T-cell (primary cell): ENCODE data around the gene STK11IP. TPM values are rescaled to one million over a fixed set of nuclear protein-coding genes. Genes with fewer than 3 reads are reported as not detected.

Experiments
- ATAC-seq, 4 experiments: fragments of 200-7000 bp in 3 of 4; fragments of 150-1000 bp in 1 of 4; cut with Tn5 transposase; replicated peaks in 1 of 4; 1 replicate in 3 of 4; 2 replicates in 1 of 4; pipeline ENCODE4 v1.10.0; 2021; ENCODE audit warnings: moderate library complexity in 3 of 4, mild to moderate bottlenecking in 2 of 4, moderate number of reproducible peaks in 1 of 4
- CTCF ChIA-PET, 2 donors: fragments of 300-600 bp; sonication (Branson Sonifier 250); formaldehyde crosslinking; loops; one replicate each; lab custom pipeline; 2022; ENCODE audit warnings: antibody characterized with exemption in 2 of 2; lab: Charles Lee
- POLR2A ChIA-PET, 2 donors: fragments of 300-600 bp; sonication (Branson Sonifier 250); formaldehyde crosslinking; loops; one replicate each; lab custom pipeline; 2022; ENCODE audit warnings: antibody characterized with exemption in 2 of 2; lab: Charles Lee
- DNase-seq, 35 experiments: peaks; one replicate each; pipeline versions ENCODE4 v3.0.0 to v3.0.0-alpha.2; 2013 to 2023
- H3K27ac ChIP-seq: one replicate; pipeline ENCODE4 v1.5.1; 2013; ENCODE audit warnings: low read length
- H3K27me3 ChIP-seq, 2 experiments: replicated peaks in 1 of 2; 1 replicate in 1 of 2; 2 replicates in 1 of 2; pipeline versions ENCODE4 v1.6.1 to v1.7.0; 2013; ENCODE audit warnings: low read length in 1 of 2, mixed read lengths in 1 of 2; ENCODE audit not compliant: control insufficient read depth in 2 of 2, insufficient read depth in 2 of 2; ENCODE audit errors: extremely low read depth in 1 of 2
- H3K36me3 ChIP-seq, 2 donors: 1 replicate in 1 of 2; 2 replicates in 1 of 2; pipeline versions ENCODE4 v1.6.1 to v1.7.0; 2013; ENCODE audit warnings: low read length in 1 of 2; ENCODE audit not compliant: control insufficient read depth in 2 of 2, insufficient read depth in 1 of 2; ENCODE audit errors: extremely low read depth in 1 of 2
- H3K4me1 ChIP-seq, 2 experiments: 1 replicate in 1 of 2; 2 replicates in 1 of 2; pipeline versions ENCODE4 v1.6.1 to v1.7.0; 2013; ENCODE audit warnings: low read length in 2 of 2, mixed read lengths in 1 of 2; ENCODE audit not compliant: insufficient read depth in 2 of 2, control insufficient read depth in 1 of 2; ENCODE audit errors: extremely low read depth in 1 of 2
- H3K4me3 ChIP-seq, 2 donors: 1 replicate in 1 of 2; 2 replicates in 1 of 2; pipeline versions ENCODE4 v1.5.1 to v1.7.0; 2013; ENCODE audit warnings: mild to moderate bottlenecking in 2 of 2, low read length in 1 of 2, moderate library complexity in 1 of 2; ENCODE audit not compliant: control insufficient read depth in 1 of 2; ENCODE audit errors: extremely low read depth in 1 of 2
- H3K9me3 ChIP-seq: 2 replicates; pipeline ENCODE4 v1.7.0; 2013
- H3K27ac Mint-ChIP-seq, 2 donors: one replicate each; pipeline ENCODE4 v1.8.0; 2020 to 2021; ENCODE audit warnings: mild to moderate bottlenecking in 2 of 2, mixed read lengths in 2 of 2
- H3K27me3 Mint-ChIP-seq, 2 donors: one replicate each; pipeline ENCODE4 v1.8.0; 2021 to 2022; ENCODE audit warnings: mixed read lengths in 2 of 2
- H3K36me3 Mint-ChIP-seq: one replicate; pipeline ENCODE4 v1.8.0; 2021; ENCODE audit warnings: mixed read lengths
- H3K4me1 Mint-ChIP-seq, 3 donors: one replicate each; pipeline ENCODE4 v1.8.0; 2020 to 2022; ENCODE audit warnings: mixed read lengths in 3 of 3, mild to moderate bottlenecking in 1 of 3
- H3K4me3 Mint-ChIP-seq, 3 donors: one replicate each; pipeline ENCODE4 v1.8.0; 2020 to 2022; ENCODE audit warnings: mild to moderate bottlenecking in 3 of 3, mixed read lengths in 3 of 3, moderate library complexity in 3 of 3
- H3K9me3 Mint-ChIP-seq, 3 donors: one replicate each; pipeline ENCODE4 v1.8.0; 2020 to 2022; ENCODE audit warnings: mixed read lengths in 3 of 3
- WGBS: methylation state at CpG from one replicate; pipeline ENCODE4 v1.1.5; 2013; ENCODE audit warnings: missing lambda C conversion rate; ENCODE audit not compliant: insufficient coverage; 5-methylcytosine and 5-hydroxymethylcytosine counted together
- total RNA-seq, 35 experiments: library from RNA in 6 of 35; stranded (reverse) in 6 of 35; fragments of 120-200 nt in 1 of 35; gene quantifications; one replicate each; pipeline versions ENCODE4 v1.2.1 to v1.2.4 and lab custom pipeline; 2013 to 2026

Gene STK11IP
- total RNA-seq, 5 donors from 2014 or later (not counting 1 experiment from before 2014, with no cell fraction given), result 25.9 to 52.8 (median 49.3) TPM

DNA sequence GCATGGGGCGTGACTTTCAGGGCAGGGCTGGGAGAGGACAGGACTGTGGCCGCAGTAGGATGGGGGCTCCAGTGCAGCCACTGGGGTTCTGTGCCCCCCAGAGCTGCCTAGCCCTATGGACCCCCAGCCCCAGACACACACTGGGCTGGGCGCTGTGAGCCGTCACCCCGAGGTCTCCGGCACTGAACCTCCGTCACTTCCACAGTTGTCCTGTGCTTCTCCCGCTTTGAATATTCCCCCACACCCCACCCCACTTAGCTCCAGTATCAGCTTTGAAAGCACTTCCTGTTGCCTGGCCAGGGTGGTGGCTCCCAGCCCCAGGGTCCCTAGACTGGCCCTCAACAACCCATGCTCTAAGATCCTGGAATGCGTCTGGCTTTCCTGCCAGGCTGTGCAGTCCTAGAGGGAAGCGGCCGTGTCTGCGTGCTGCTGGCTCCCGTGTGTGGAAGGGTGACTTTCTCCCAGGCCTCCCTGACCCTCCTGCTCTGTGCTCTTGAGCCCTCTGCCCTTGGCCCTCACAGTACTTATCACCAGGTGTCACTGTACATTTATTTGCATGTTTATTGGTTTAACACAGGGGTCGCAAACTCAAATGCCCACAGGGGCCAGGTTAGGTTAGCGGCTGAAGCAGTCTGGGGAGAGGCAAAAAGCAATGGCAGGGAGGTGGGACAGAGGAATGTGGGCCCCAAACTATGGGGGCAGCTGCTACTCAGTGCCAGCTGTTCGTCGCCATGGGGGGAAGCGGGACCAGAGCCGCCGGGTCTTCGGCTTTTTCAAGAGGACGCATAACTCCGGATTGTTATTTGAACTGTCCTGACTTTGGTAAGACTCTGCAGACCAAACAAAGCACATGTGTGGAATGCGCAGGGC, 36.2 kb upstream of the STK11IP start:
- POLR2A ChIA-PET, result no interaction called here
- CTCF ChIA-PET, result interaction anchor here in 1 of 2 donors (0.6 to 2.1 kb wide), 2 partner anchors 10 to 20 kb away, joined by 3 to 13 read pairs; no protein-coding TSS in a partner anchor

GRCh38 chr2:219562049-219563020, 35.3 kb upstream of the STK11IP start:
- Mint-ChIP-seq H3K4me1 (no peaks in the 10 kb centered on the region), H3K27ac (no peak overlapping the region), H3K36me3 (no peaks in the 10 kb centered on the region), H3K9me3 (no peaks in the 10 kb centered on the region), H3K4me3 (no peak overlapping the region), H3K27me3 (peaks cover 24 to 27% of the 10 kb centered on the region in 2 donors)
- DNase-seq (no peak), ATAC-seq (no peak)
- ChIA-PET CTCF (interaction anchor here (0.6 to 1.4 kb wide), 6 partner anchors 9 to 823 kb away, joined by 3 to 8 read pairs (median 4); no protein-coding TSS in a partner anchor), POLR2A (no interaction called here)
- no peaks in the 10 kb centered on the region for H3K36me3 ChIP-seq
- H3K27ac ChIP-seq, result no peak overlapping the region
- 81% methylated on average over 24 of the region's 35 CpGs for WGBS
- H3K9me3 ChIP-seq, result no peaks in the 10 kb centered on the region
- no peak overlapping the region for H3K4me3 ChIP-seq
- H3K4me1 ChIP-seq, result no peaks in the 10 kb centered on the region
- H3K27me3 ChIP-seq, result peaks cover 0 to 71% of the 10 kb centered on the region in 2 experiments

More for the DNA sequence above, 36.2 kb upstream of the STK11IP start:
- ATAC-seq (no peak), DNase-seq (no peak)
- 90% methylated on average over 17 of the region's 24 CpGs for WGBS
- H3K9me3 Mint-ChIP-seq, result no peaks in the 10 kb centered on the region
- Histone ChIP-seq H3K36me3 (no peaks in the 10 kb centered on the region), H3K9me3 (no peaks in the 10 kb centered on the region), H3K27ac (no peak overlapping the region), H3K4me3 (no peak overlapping the region), H3K27me3 (peaks cover 0 to 68% of the 10 kb centered on the region in 2 experiments), H3K4me1 (no peaks in the 10 kb centered on the region)
- no peaks in the 10 kb centered on the region for H3K36me3 Mint-ChIP-seq
- H3K4me3 Mint-ChIP-seq, result no peak overlapping the region
- no peaks in the 10 kb centered on the region for H3K4me1 Mint-ChIP-seq
- H3K27me3 Mint-ChIP-seq, result peaks cover 20% of the 10 kb centered on the region in 2 donors
- no peak overlapping the region for H3K27ac Mint-ChIP-seq

DNA sequence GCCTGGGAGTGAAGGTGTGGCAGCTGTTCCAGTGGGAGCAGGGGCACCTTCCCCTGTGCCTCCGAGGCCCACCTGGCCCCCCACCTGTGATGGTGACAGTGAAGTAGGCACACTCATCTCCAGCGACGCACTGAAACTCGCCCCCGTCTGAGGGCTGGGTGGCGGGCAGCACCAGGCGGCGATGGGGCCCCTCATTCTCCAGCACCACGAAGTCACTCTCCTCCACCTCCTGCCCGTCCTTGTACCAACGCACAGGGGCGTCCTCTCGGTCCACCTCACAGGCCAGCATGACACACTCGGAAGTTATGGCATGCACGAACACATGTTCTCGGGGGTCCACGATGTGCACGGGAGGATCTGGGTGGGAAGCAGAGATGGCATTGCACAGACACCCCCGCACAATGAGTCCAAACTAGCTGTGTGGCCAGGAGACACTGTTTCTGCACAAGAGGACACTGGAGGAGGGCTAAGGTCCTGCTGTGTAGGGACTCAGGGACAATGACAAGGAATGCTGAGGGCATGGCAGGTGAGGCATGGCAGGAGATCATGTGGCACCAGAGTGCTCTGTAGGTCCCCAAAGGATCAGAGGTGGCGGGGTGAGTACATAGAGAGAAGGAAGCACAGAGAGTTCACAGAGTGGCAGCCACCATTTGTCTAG, 34.3 kb upstream of the STK11IP start:
- DNase-seq (no peak), ATAC-seq (no peak)
- H3K4me3 Mint-ChIP-seq, result no peak overlapping the region
- no peak overlapping the region for H3K4me3 ChIP-seq
- CTCF ChIA-PET, result interaction anchor here (0.6 to 1.4 kb wide), 6 partner anchors 10 to 824 kb away, joined by 3 to 8 read pairs (median 4); no protein-coding TSS in a partner anchor
- H3K9me3 Mint-ChIP-seq, result no peaks in the 10 kb centered on the region
- 89% methylated on average over 12 of the region's 20 CpGs for WGBS
- H3K27me3 Mint-ChIP-seq, result peaks cover 31 to 33% of the 10 kb centered on the region in 2 donors
- no peak overlapping the region for H3K27ac Mint-ChIP-seq
- no peaks in the 10 kb centered on the region for H3K36me3 Mint-ChIP-seq
- no peaks in the 10 kb centered on the region for H3K9me3 ChIP-seq
- H3K4me1 Mint-ChIP-seq, result no peaks in the 10 kb centered on the region
- H3K27ac ChIP-seq, result no peak overlapping the region
- H3K4me1 ChIP-seq, result no peaks in the 10 kb centered on the region
- H3K36me3 ChIP-seq, result no peaks in the 10 kb centered on the region
- H3K27me3 ChIP-seq, result peaks cover 0 to 71% of the 10 kb centered on the region in 2 experiments
- POLR2A ChIA-PET, result no interaction called here

DNA sequence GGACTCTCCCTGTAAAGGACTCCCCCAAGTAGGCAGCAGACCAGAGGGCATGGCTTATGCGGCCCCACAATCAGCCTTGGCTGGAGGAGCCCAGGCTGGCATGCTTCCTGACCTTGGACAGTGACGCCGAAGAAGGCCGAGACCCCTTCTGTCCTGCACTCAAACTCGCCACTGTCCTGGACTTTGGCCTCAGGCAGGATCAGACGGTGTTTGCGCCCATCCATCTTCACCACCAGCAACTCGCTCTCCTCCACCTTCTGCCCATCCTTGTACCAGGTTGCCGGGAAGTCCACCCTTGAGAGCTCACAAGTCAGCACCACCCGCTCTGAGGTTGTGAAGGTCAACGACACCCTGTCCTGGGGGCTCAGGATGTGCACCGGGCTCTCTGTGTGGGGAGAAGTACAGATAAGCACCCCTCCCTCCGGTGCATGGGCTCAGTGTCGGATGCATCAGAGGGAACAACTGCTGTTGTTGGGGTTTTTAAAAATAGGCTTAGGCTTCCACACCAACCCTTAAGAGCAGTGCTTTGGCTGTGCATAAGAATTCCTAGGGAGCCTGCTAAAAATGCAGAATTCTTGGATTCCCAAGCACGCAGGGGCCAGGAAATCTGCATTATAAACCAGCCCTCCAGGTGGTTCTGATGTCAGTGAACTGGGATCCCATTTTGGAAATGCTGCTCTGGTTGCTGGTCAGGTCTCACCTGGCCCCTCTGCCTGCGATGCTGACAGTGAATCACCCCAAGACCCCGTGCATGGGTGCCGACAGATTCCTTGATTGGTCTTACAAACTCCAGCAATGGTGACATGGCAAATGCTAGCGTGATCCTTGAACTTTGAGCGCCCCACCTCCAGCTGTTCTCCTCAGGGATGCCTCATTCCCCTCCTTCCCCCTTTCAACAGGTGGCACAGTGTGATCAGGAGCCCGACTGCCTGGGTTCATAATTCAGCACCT, 32.3 kb upstream of the STK11IP start:
- no peak for ATAC-seq
- no peak overlapping the region for H3K27ac ChIP-seq
- POLR2A ChIA-PET, result no interaction called here
- H3K4me3 Mint-ChIP-seq, result no peak overlapping the region
- DNase-seq, result no peak
- peaks cover 35 to 45% of the 10 kb centered on the region in 2 donors for H3K27me3 Mint-ChIP-seq
- H3K9me3 Mint-ChIP-seq, result no peaks in the 10 kb centered on the region
- H3K36me3 ChIP-seq, result no peaks in the 10 kb centered on the region
- H3K4me1 ChIP-seq, result no peaks in the 10 kb centered on the region
- no peaks in the 10 kb centered on the region for H3K9me3 ChIP-seq
- H3K36me3 Mint-ChIP-seq, result no peaks in the 10 kb centered on the region
- no peak overlapping the region for H3K4me3 ChIP-seq
- H3K27me3 ChIP-seq, result peaks cover 0 to 77% of the 10 kb centered on the region in 2 experiments
- WGBS, result 82% methylated on average over 14 of the region's 21 CpGs
- peaks cover 0 to 5% (median 2%) of the 10 kb centered on the region in 3 donors for H3K4me1 Mint-ChIP-seq
- CTCF ChIA-PET, result no interaction called here
- no peak overlapping the region for H3K27ac Mint-ChIP-seq

DNA sequence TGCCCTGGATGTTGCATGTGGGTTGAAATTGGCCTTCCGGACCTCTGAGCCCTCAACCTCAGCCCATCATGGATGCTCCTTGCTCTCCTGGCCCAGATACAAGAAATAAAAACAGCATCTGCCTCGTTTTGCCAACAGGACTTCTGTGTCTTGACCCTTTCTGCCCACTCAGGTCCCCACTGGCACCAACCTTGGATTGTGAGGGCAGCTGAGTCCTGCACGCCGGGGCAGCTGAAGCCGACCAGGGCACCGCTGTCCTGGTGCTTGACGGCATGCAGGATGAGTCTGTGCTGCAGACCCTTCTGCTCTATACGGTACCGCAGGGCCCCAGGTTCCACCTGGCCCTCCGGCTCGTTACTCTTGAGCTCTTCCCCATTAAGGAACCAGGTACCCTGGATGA, 31.0 kb upstream of the STK11IP start:
- DNase-seq, result no peak
- Mint-ChIP-seq H3K9me3 (no peaks in the 10 kb centered on the region), H3K4me1 (peaks cover 2 to 5% (median 2%) of the 10 kb centered on the region in 3 donors), H3K27ac (no peak overlapping the region), H3K4me3 (no peak overlapping the region), H3K27me3 (peaks cover 33 to 44% of the 10 kb centered on the region in 2 donors), H3K36me3 (no peaks in the 10 kb centered on the region)
- H3K36me3 ChIP-seq, result no peaks in the 10 kb centered on the region
- H3K9me3 ChIP-seq, result no peaks in the 10 kb centered on the region
- H3K27me3 ChIP-seq, result peaks cover 0 to 74% of the 10 kb centered on the region in 2 experiments
- WGBS, result 82% methylated on average over 10 of the region's 11 CpGs
- ChIA-PET POLR2A (no interaction called here), CTCF (no interaction called here)
- H3K4me1 ChIP-seq, result peaks cover 0 to 6% of the 10 kb centered on the region in 2 experiments
- no peak for ATAC-seq
- H3K27ac ChIP-seq, result no peak overlapping the region
- H3K4me3 ChIP-seq, result no peak overlapping the region
